HT1080 (cell line): Measurements from ENCODE around the gene C13orf46. TPM values are rescaled to one million over a fixed set of nuclear protein-coding genes. Genes with fewer than 3 reads are reported as not detected.

Experiments
- DNase-seq: peaks from one replicate; pipeline ENCODE4 v3.0.0-alpha.2; 2015; ENCODE audit warnings: low read depth
- total RNA-seq: library from RNA; depleted of rRNA; stranded (reverse); fragments of >200 nt; shearing (Covaris generic); gene quantifications from 2 replicates; pipeline ENCODE4 v1.2.3, GENCODE V29; 2014

The C13orf46 gene
- total RNA-seq, 1 experiment from 2014 or later = 0.23 TPM

- DNase-seq = no peak
These were observed 1.2 kb downstream of the C13orf46 start for GRCh38 chr13:113972451-113973217.

- DNase-seq = no peak
These were observed 2.2 kb downstream of the C13orf46 start for GRCh38 chr13:113971471-113972231.

GRCh38 chr13:113970810-113971470 is 2.9 kb downstream of the C13orf46 start:
- no peak for DNase-seq

- no peak for DNase-seq
These were observed 3.8 kb downstream of the C13orf46 start for GRCh38 chr13:113969973-113970611.

- DNase-seq = no peak
These were observed 4.4 kb downstream of the C13orf46 start for GRCh38 chr13:113969311-113969972.

- DNase-seq = no peak
These were observed 5.2 kb downstream of the C13orf46 start for GRCh38 chr13:113968463-113969310.

GRCh38 chr13:113967729-113968462 is 6.0 kb downstream of the C13orf46 start:
- DNase-seq = no peak

GRCh38 chr13:113967206-113967720 is 6.6 kb downstream of the C13orf46 start:
- no peak for DNase-seq

GRCh38 chr13:113965968-113966884 is 7.7 kb downstream of the C13orf46 start:
- no peak for DNase-seq

GRCh38 chr13:113965383-113965874 is 8.4 kb downstream of the C13orf46 start:
- no peak for DNase-seq

GRCh38 chr13:113964251-113964995 is 9.5 kb downstream of the C13orf46 start:
- no peak for DNase-seq

- DNase-seq = no peak
These were observed 10.5 kb downstream of the C13orf46 start for GRCh38 chr13:113963376-113963775.

- no peak for DNase-seq
These were observed 10.9 kb downstream of the C13orf46 start for GRCh38 chr13:113962975-113963374.

- DNase-seq = no peak
These were observed 11.5 kb downstream of the C13orf46 start for GRCh38 chr13:113962386-113962785.

- no peak for DNase-seq
These were observed 13.5 kb downstream of the C13orf46 start for GRCh38 chr13:113960276-113960948.

- DNase-seq = peak; percentile 77
These were observed 14.7 kb downstream of the C13orf46 start for GRCh38 chr13:113959198-113959597.

- DNase-seq = no peak
These were observed 15.5 kb downstream of the C13orf46 start for GRCh38 chr13:113958373-113958772.
